Spinal cord (tissue), 10 donors: ENCODE results near the gene LSM10. TPM values are rescaled to one million over a fixed set of nuclear protein-coding genes. Genes with fewer than 3 reads are reported as not detected.
A peak's percentile ranks its signal among the peaks of the same experiment; 100 is the strongest.

Source experiments
- DNase-seq, 6 donors: peaks; one replicate each; pipeline versions ENCODE4 v3.0.0 to v3.0.0-alpha.2; 2013 to 2015; ENCODE audit warnings: low spot score in 6 of 6, low read depth in 4 of 6
- H3K27ac ChIP-seq: one replicate; pipeline ENCODE4 v1.5.1; 2013; ENCODE audit warnings: low read depth, low read length, control low read depth
- H3K27me3 ChIP-seq: one replicate; pipeline ENCODE4 v1.6.1; 2013; ENCODE audit warnings: low read length; ENCODE audit not compliant: control insufficient read depth, insufficient read depth
- H3K36me3 ChIP-seq: one replicate; pipeline ENCODE4 v1.6.1; 2013; ENCODE audit warnings: low read length; ENCODE audit not compliant: control insufficient read depth, insufficient read depth
- H3K4me1 ChIP-seq: one replicate; pipeline ENCODE4 v1.6.1; 2013; ENCODE audit warnings: low read length; ENCODE audit not compliant: control insufficient read depth, insufficient read depth
- H3K4me3 ChIP-seq: one replicate; pipeline ENCODE4 v1.5.1; 2013; ENCODE audit warnings: low read depth, low read length, control low read depth
- H3K9me3 ChIP-seq: one replicate; pipeline ENCODE4 v1.6.1; 2013; ENCODE audit warnings: low read length; ENCODE audit not compliant: control insufficient read depth, insufficient read depth
- WGBS: methylation state at CpG from one replicate; pipeline ENCODE4 v1.1.5; 2013; ENCODE audit warnings: missing lambda C conversion rate; ENCODE audit not compliant: insufficient coverage; 5-methylcytosine and 5-hydroxymethylcytosine counted together
- polyA plus RNA-seq, 2 donors: library from polyadenylated mRNA; unstranded; fragments of 120-200 nt; gene quantifications; one replicate each; pipeline ENCODE4 v1.2.1, GENCODE V29; 2013; ENCODE audit not compliant: insufficient read length in 2 of 2
- total RNA-seq, 2 donors: library from RNA; depleted of rRNA in 1 of 2; stranded (reverse); fragments of 120-200 nt in 1 of 2; fragments of >200 nt in 1 of 2; gene quantifications; one replicate each; pipeline versions ENCODE4 v1.2.3 to v1.2.4, GENCODE V29; 2013 to 2014
- donor health status: healthy.

LSM10 gene
- total and polyA plus RNA-seq, 4 donors = 7.6 to 56.5 (median 27.8) TPM

GRCh38 chr1:36436821-36437220, 39.1 kb upstream of the LSM10 start:
- WGBS = no CpG with 5 or more reads among the region's 1 CpG
- no peak for DNase-seq
- no peaks in the 10 kb centered on the region for H3K4me1 ChIP-seq
- H3K27me3 ChIP-seq = no peaks in the 10 kb centered on the region
- no peak overlapping the region for H3K4me3 ChIP-seq
- no peak overlapping the region for H3K27ac ChIP-seq
- H3K36me3 ChIP-seq = peaks cover 23% of the 10 kb centered on the region
- H3K9me3 ChIP-seq = no peaks in the 10 kb centered on the region

- peaks cover 42% of the 10 kb centered on the region for H3K36me3 ChIP-seq
- H3K4me3 ChIP-seq = no peak overlapping the region
- H3K27ac ChIP-seq = no peak overlapping the region
- no peaks in the 10 kb centered on the region for H3K4me1 ChIP-seq
- no peaks in the 10 kb centered on the region for H3K27me3 ChIP-seq
- H3K9me3 ChIP-seq = no peaks in the 10 kb centered on the region
- DNase-seq = no peak
- WGBS = 59% methylated on average over 1 of the region's 1 CpG
Observed at GRCh38 chr1:36433102-36433501, 35.4 kb upstream of the LSM10 start.

GRCh38 chr1:36432616-36433015, 34.9 kb upstream of the LSM10 start:
- H3K4me1 ChIP-seq = no peaks in the 10 kb centered on the region
- WGBS = 80% methylated on average over 1 of the region's 4 CpGs
- no peak overlapping the region for H3K27ac ChIP-seq
- no peaks in the 10 kb centered on the region for H3K9me3 ChIP-seq
- H3K27me3 ChIP-seq = no peaks in the 10 kb centered on the region
- H3K36me3 ChIP-seq = peaks cover 43% of the 10 kb centered on the region
- H3K4me3 ChIP-seq = no peak overlapping the region
- no peak for DNase-seq

GRCh38 chr1:36425791-36426190, 28.1 kb upstream of the LSM10 start:
- H3K36me3 ChIP-seq = peaks cover 61% of the 10 kb centered on the region
- no peaks in the 10 kb centered on the region for H3K4me1 ChIP-seq
- no peak overlapping the region for H3K4me3 ChIP-seq
- 79% methylated on average over 4 of the region's 4 CpGs for WGBS
- H3K9me3 ChIP-seq = no peaks in the 10 kb centered on the region
- H3K27ac ChIP-seq = no peak overlapping the region
- DNase-seq = no peak
- H3K27me3 ChIP-seq = no peaks in the 10 kb centered on the region

- DNase-seq = peak in 1 of 6 donors; percentile 32
- Histone ChIP-seq H3K27ac (no peak overlapping the region), H3K27me3 (no peaks in the 10 kb centered on the region), H3K36me3 (peaks cover 55% of the 10 kb centered on the region), H3K4me1 (no peaks in the 10 kb centered on the region), H3K4me3 (no peak overlapping the region), H3K9me3 (no peaks in the 10 kb centered on the region)
- WGBS = 87% methylated on average over 3 of the region's 7 CpGs
Observed at GRCh38 chr1:36421649-36422048, 23.9 kb upstream of the LSM10 start.

GRCh38 chr1:36420836-36421317, 23.2 kb upstream of the LSM10 start:
- 18% methylated on average over 13 of the region's 13 CpGs for WGBS
- H3K36me3 ChIP-seq = peaks cover 49% of the 10 kb centered on the region
- no peaks in the 10 kb centered on the region for H3K27me3 ChIP-seq

GRCh38 chr1:36420409-36420808, 22.7 kb upstream of the LSM10 start:
- H3K9me3 ChIP-seq = no peaks in the 10 kb centered on the region
- H3K27me3 ChIP-seq = no peaks in the 10 kb centered on the region
- no peak overlapping the region for H3K4me3 ChIP-seq
- no peaks in the 10 kb centered on the region for H3K4me1 ChIP-seq
- no peak overlapping the region for H3K27ac ChIP-seq
- 70% methylated on average over 1 of the region's 5 CpGs for WGBS
- DNase-seq = no peak
- peaks cover 47% of the 10 kb centered on the region for H3K36me3 ChIP-seq

More at GRCh38 chr1:36420836-36421317, 23.2 kb upstream of the LSM10 start:
- no peak overlapping the region for H3K27ac ChIP-seq
- H3K4me1 ChIP-seq = no peaks in the 10 kb centered on the region
- DNase-seq = peak; percentile 44 to 95 (median 70)
- H3K9me3 ChIP-seq = no peaks in the 10 kb centered on the region
- H3K4me3 ChIP-seq = no peak overlapping the region

- H3K4me3 ChIP-seq = no peak overlapping the region
- no peak overlapping the region for H3K27ac ChIP-seq
- H3K36me3 ChIP-seq = peaks cover 42% of the 10 kb centered on the region
- 86% methylated on average over 1 of the region's 4 CpGs for WGBS
- no peak for DNase-seq
- H3K9me3 ChIP-seq = no peaks in the 10 kb centered on the region
- no peaks in the 10 kb centered on the region for H3K27me3 ChIP-seq
- H3K4me1 ChIP-seq = no peaks in the 10 kb centered on the region
Observed at GRCh38 chr1:36419569-36419968, 21.9 kb upstream of the LSM10 start.

GRCh38 chr1:36419140-36419539, 21.4 kb upstream of the LSM10 start:
- peak in 1 of 6 donors; percentile 45 for DNase-seq
- no peaks in the 10 kb centered on the region for H3K4me1 ChIP-seq
- no peak overlapping the region for H3K4me3 ChIP-seq
- no peaks in the 10 kb centered on the region for H3K9me3 ChIP-seq
- peaks cover 38% of the 10 kb centered on the region for H3K36me3 ChIP-seq
- no peaks in the 10 kb centered on the region for H3K27me3 ChIP-seq
- H3K27ac ChIP-seq = no peak overlapping the region
- WGBS = 70% methylated on average over 2 of the region's 3 CpGs

- Histone ChIP-seq H3K4me1 (no peaks in the 10 kb centered on the region), H3K27ac (no peak overlapping the region), H3K27me3 (no peaks in the 10 kb centered on the region), H3K4me3 (no peak overlapping the region), H3K36me3 (peaks cover 29% of the 10 kb centered on the region), H3K9me3 (no peaks in the 10 kb centered on the region)
- no peak for DNase-seq
- 93% methylated on average over 7 of the region's 9 CpGs for WGBS
Observed at GRCh38 chr1:36417931-36418330, 20.2 kb upstream of the LSM10 start.
